Caki2 (cell line): ENCODE data around the gene WDR37. TPM values are rescaled to one million over a fixed set of nuclear protein-coding genes. Genes with fewer than 3 reads are reported as not detected.

ENCODE experiments used
- DNase-seq: peaks from one replicate; pipeline ENCODE4 v3.0.0-alpha.2; 2015; ENCODE audit warnings: low read depth
- in situ Hi-C: cut with HindIII; loops from 2 replicates; pipeline ENCODE4 v1.10.0; 2016; ENCODE audit warnings: low sequenced_read_pairs, low pct_unique_long_range_greater_than_20kb, mixed read lengths
- total RNA-seq: library from RNA; depleted of rRNA; stranded (reverse); fragments of >200 nt; shearing (Covaris generic); gene quantifications from 2 replicates; pipeline ENCODE4 v1.2.3, GENCODE V29; 2014; ENCODE audit warnings: low replicate concordance

Gene WDR37
- total RNA-seq, 1 experiment from 2014 or later, result 5.4 TPM

DNA sequence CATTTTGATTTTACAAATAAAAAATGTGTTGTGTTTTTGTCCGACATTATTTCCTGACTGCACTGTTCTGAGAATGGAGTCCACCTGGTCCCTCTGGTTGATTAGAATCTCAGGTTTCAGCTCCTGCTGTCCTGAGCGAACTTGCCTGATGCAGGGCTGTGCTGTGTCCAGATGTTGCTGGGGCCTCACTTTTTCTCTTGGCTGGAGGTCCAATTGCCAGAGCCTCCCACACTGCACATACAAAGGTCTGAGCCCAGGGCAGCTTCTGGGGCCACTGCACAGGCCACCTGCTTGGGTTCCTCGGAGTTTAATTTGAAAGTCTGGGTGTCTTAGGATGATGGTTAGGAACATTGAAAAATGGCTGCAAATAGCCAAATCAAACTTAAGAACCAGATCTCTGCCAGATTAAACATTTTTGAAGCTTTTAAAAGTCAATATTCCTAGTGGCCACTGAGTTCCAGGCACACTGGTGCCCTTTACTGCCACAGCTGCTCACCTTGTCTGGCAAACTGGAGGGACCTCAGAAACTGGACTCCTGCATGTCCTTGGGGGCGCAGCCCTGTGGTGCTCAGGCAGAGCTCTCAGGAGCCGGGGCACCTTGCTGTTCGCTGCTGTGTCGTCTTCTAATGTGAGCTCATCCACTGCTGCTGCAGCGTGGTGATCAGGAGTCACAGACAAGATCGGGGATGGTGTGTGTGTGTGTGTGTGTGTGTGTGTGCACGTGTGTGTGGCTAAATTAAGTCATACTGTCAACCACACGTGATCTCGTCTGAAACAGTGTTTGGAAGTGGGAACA, 75.0 kb downstream of the WDR37 start:
- in situ Hi-C loops, result no loop called here
- no peak for DNase-seq

DNA sequence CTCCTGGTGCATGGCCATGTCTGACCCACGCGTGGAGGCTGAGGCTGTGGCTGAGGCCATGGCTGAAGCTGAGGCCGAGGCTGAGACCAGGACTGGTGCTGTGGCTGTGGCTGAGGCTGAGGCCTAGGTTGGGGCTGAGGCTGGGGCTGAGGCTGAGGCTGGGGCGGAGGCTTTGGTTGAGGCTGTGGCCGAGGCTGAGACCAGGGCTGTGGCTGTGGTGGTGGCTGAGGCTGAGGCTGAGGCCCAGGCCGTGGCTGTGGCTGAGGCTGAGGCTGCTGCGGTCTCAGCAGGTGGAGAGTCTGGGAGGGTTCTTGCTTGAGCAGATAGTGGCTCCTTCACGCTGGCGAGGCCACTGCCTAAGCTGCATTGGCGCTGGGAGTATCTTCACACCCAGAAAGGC, 76.4 kb downstream of the WDR37 start:
- DNase-seq, result no peak
- in situ Hi-C loops, result no loop called here

GRCh38 chr10:1133495-1134045, 77.4 kb downstream of the WDR37 start:
- in situ Hi-C loops, result no loop called here
- DNase-seq, result no peak

- DNase-seq, result no peak
- in situ Hi-C loops, result no loop called here
Measured at GRCh38 chr10:1134156-1134555, 78.0 kb downstream of the WDR37 start.

- DNase-seq, result no peak
- in situ Hi-C loops, result no loop called here
Measured at GRCh38 chr10:1136268-1136667, 80.1 kb downstream of the WDR37 start.

DNA sequence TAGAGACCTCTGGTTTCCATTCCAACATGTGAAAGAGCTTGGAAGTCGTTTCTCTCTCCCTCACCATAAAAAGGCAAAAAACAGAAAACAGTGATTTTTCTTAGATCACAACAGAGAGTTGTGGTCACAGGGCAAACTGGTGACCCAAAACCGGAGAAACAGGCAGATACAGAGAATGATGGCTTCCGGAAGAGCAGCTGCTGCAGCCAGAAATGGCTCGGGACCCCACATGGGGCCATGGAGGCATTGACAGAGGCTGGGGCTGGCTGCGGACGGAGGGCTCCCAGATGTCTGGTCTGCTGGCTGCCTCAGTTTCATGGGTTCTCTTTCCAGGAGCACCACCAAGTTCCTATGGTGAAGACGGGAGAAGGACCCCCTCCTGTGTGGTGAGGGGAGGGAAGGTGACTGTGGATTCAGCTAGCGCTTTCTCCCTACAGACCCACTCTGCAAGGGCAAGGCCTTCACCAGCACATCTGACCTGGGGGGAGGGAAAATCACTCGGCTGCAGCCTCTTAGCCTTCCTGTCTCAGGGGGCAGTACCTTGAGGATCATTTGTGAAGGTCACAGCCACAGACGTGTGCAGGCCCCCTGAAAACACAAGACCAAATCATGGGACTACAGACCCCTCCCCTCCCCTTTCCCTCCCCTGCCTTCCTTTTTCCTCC, 81.4 kb downstream of the WDR37 start:
- in situ Hi-C loops, result no loop called here
- DNase-seq, result no peak

- DNase-seq, result no peak
- in situ Hi-C loops, result no loop called here
Measured at GRCh38 chr10:1138529-1138928, 82.3 kb downstream of the WDR37 start.

DNA sequence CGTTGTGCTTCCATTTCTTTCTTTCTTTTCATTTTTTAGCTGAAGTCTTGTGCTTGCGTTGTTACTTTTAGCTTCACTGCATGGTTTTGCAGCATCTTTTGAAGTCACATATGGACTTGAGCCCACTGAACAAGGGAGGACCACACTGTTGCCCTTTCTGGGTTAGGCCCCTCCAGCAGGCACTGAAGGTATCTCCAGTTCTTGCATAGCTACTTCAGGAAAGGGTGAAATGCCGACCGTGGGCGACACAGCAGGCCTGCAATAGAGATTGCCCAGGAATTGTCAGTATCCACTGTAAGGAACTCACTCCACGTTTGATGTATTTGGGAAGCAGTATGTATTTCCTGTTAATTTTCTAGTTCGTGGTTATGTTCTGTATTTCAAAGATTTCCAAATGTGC, 85.1 kb downstream of the WDR37 start:
- in situ Hi-C loops, result no loop called here
- no peak for DNase-seq

GRCh38 chr10:1141701-1142100, 85.5 kb downstream of the WDR37 start:
- DNase-seq, result no peak
- in situ Hi-C loops, result no loop called here

DNA sequence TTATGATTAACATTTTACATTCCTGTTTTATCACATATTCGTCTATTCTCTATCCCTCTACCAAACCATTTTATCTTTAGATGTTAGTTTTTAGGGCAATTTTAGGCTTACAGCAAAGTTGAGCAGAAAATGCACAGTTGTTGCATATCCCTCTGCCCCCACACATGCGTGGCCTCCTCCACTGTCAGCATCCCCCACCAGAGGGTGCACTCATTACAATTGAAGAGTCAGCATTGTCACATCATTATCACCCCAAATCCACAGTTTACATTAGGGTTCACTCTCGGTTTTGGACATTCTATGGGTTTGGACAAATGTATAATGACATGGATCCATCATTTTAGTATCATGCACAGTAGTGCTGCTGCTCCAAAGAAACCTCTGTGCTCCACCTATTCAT, 86.4 kb downstream of the WDR37 start:
- DNase-seq, result no peak
- in situ Hi-C loops, result no loop called here

DNA sequence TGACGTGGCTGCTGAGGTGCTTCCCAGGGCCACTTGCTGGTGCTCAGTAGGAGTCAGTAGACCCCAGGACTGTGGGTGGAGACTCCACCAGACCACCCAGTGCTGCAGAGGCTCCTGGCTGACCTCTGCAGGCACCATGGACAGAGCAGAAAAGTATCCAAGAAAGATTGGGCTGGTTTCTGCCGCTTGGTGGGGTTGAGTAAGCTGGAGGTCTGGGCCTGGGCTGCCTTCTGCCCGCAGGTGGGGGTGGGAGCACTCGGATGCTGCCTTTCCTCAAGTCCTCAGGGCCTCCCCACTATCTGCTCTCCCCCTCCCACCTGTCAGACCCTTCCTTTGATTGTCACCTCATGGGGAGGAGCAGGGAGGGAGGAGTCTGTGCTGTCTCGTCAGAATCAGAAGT, 91.6 kb downstream of the WDR37 start:
- in situ Hi-C loops, result no loop called here

DNA sequence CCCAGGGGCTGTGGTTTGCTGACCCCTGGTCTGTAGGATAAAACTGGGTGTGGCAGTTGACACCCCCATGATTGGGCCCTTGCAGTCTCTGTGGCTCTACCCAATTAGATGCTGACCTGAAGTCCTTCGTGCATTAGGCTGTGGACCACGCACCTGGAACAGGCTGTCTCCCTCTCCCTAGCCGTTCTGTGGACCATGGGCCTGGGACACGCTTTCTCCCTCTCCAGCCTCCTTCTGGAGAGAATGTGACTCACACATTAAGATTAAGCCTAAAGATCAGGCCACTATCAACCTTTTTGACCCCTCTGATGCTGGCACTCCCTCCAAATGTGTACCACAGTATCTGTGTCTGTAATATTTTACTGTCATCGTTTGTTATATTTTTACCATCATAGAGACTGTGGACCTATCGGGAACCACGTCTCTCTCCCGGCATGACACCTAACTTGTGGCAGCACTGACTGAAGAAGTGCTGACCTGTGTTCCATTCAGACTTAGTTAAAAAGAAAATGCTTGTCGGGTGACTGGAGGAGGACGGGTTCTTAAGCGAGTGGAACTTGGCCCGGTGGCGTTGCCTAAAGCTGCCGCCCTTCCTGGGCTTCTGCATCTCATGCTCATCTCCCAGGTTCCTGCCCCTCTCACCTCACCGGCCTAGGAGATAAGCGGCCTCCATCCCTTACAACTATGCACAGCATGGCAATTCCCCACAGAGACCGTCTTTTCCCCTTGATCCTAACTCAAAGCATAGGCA, 92.8 kb downstream of the WDR37 start:
- no peak for DNase-seq
- in situ Hi-C loops, result no loop called here

More for the DNA sequence above, 91.6 kb downstream of the WDR37 start:
- no peak for DNase-seq

- no peak for DNase-seq
- in situ Hi-C loops, result no loop called here
Measured at GRCh38 chr10:1149793-1150637, 93.8 kb downstream of the WDR37 start.

DNA sequence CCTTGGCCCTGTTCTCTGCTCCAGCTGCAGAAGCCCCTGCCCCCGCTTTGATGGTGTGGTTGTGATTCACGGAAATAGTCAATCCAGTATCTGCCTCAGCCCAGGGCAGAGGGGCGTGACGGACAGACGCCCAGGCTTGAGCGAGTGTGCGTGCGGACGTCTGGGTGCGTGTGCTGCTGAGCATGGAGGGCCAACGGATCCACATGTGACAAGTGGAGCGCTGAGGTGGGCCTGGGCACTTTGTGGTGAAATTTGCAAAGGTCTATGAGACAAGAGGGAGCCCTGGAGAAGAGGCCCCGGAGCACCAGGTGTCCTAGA, 94.4 kb downstream of the WDR37 start:
- in situ Hi-C loops, result no loop called here
- DNase-seq, result no peak

GRCh38 chr10:1151076-1152033, 95.2 kb downstream of the WDR37 start:
- in situ Hi-C loops, result no loop called here
- DNase-seq, result peak; percentile 70

DNA sequence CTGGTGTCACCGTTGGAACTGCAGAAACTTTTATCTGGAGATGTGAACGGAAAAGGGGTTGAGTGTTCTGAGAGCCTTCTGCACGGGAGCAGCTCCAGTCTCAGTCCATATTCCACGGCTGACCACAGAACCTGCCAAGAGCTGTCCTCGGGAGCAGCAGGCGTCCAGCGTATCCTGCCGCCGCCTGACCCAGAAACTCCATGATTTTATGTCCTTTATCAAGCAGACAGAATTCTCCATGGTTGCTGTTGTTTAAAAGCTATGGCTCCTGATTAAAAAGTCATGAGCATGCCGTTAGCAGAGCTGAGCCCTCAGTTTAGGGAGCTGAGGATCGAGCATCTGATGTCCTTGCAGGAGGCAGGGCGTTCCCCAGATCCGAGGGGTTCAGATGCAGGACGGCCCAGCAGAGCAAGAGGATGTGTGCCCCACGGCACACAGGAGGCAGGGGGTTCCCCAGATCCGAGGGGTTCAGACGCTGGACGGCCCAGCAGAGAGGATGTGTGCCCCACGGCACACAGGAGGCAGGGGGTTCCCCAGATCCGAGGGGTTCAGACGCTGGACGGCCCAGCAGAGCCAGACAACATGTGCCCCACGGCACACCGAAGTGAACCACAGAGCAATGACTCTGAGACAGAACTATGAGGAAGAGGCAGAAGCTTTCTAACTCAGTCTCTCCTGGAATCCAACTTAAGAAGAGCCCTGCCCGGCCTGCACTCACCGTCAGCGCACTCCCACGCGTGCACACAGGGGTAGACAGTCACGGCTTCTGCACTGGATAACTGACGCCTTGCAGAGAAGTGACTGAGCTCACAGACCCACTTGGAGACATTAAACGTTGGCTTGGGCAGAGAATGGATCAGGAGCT, 96.4 kb downstream of the WDR37 start:
- DNase-seq, result no peak

More for the DNA sequence above, 96.4 kb downstream of the WDR37 start:
- in situ Hi-C loops, result no loop called here
